ENCODE results near the gene MRPL11.
A peak's percentile ranks its signal among the peaks of the same experiment; 100 is the strongest.
"Not testable (repeated sequence)": the region's sequence is repeated elsewhere in the genome, so short reads cannot be mapped to it uniquely, and the experiment has no call there.

The MRPL11 gene

GRCh38 chr11:66431871-66432329 lies 6.7 kb downstream of the MRPL11 start:
- DNase-seq (ENCODE audit: low read depth, low spot score) = not testable (repeated sequence)

- DNase-seq (ENCODE audit: low read depth, low spot score) = not testable (repeated sequence)
These were observed 7.4 kb downstream of the MRPL11 start for GRCh38 chr11:66431287-66431686.

- DNase-seq (ENCODE audit: low read depth, low spot score) = no peak
These were observed 8.6 kb downstream of the MRPL11 start for GRCh38 chr11:66429983-66430602.

DNA sequence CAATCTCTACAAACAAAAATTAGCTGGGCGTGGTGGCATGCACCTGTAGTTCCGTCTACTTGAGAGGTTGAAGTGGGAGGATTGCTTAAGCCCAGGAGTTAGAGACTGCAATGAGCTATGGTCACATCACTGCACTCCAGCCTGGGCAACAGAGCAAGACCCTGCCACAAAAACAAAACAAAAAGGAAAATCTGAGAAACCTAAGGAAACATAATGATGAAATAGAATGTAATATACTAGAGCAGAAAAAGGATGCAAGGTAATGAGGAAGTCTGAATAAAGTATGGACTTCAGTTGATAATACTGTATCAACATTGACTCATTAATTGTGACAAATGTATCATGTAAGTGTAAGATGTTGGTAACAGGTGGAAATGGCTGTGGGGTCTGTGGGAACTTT lies 9.7 kb downstream of the MRPL11 start:
- DNase-seq (ENCODE audit: low read depth, low spot score) = no peak

GRCh38 chr11:66426314-66426713 lies 12.3 kb downstream of the MRPL11 start:
- no peak for DNase-seq (ENCODE audit: low read depth, low spot score)

DNA sequence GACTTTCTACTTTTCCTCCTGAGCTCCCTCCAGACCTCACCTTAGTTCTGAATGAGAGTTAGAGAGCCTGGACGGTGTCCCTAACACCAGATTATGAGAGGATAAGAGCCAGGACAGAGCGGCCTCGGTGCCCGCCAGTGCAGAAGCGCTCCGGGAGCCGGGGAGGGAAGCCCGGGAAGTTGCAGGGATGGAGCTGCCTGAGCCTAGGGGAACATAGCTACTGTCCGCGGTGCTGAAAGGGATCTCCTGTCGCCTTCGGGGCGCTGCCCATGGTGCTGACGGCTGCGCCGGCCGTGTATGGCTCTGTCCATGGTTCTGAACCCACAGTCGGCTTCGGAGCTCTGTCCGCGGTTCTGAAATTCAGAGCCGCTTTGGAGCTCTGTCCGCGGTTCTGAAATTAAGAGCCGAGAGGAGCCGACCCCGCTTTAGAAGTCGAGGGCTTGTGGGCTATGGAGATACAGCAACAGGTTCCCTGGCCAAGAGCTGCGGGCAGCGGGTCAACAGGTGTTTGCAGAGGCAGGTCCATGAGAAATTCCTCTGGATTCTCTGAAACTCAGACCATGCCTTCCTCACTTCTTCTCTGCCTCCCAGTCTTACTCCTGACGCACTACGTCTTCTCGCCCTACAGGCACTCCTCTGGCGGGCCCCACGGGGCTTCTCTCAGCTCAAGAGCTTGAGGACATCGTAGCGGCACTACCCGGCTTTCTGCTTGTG lies 17.0 kb downstream of the MRPL11 start:
- DNase-seq (ENCODE audit: low read depth, low spot score) = peak; percentile 76

DNA sequence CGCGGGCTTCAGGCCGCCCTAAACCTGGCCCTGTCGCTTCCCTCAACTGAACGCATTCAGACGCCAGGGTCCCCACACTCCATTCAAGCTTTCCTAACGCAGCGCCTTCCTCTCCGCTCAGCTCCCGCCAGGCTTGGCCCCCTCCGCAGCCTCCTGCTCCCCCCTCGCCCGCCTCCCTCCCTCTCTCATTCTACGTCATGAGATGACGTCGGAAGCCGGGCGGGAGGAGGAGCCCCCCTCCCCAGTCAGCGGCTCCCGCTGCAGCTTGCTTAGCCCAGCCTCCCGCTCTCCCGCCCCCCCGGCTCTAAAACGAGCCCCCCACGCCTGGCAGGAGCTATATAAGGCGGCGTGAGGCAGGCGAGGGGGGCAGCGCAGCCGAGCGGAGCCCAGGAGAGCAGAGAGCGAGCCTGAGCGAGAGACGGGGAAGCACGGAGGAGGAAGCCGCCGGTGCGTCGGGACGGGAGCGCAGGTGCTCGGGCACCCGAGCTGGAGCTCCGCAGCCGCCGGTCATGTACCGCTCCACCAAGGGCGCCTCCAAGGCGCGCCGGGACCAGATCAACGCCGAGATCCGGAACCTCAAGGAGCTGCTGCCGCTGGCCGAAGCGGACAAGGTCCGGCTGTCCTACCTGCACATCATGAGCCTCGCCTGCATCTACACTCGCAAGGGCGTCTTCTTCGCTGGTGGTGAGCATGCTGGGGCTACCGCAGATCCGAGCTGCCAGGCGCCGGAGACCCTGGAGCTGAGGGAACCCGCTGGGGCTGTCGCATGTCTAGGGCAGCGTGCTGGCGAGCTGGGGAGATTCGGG lies 17.8 kb downstream of the MRPL11 start, which contains the start of gene NPAS4:
TSS of gene NPAS4 (plus strand) at position 365 of the 806 bp plus-strand sequence. CDS start at position 510, 145 bp downstream.
- no peak for DNase-seq (ENCODE audit: low read depth, low spot score)

DNA sequence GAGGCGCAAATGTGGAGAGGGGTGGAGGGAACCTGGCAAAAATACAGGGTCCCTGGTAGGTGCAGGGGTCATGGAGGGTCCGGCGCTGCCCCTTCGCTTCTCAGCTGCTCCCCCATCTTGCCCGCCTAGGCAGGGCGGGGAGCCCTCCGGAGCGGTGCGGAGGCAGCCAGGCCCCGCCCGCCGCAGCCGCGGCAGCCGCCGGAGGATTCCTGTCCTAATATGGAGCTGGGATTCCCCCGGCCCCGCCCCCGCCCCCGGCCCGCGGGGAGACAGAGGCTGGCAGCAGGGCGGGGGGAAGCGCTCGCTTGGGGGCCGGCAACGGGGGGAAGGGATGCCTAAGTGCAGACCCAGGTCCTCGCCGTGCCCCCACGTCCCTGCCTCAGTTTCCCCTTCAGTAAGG lies 18.8 kb downstream of the MRPL11 start:
- no peak for DNase-seq (ENCODE audit: low read depth, low spot score)

DNA sequence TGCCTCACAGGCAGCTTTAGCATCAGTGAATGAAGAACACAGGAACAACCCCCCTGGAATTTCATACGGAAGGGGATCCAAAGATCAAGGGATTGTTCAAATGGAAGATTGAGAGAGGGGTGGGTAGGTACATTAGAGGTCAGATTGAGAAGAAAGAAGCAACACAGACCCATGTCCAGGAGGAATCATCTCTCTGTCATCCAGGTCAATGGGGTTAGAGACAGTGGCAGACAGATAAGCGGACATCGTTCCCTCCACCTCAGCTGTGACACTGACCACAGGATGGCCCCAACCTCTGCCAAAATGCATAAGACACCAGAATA lies 19.7 kb downstream of the MRPL11 start:
- DNase-seq (ENCODE audit: low read depth, low spot score) = no peak

GRCh38 chr11:66418168-66418985 lies 20.3 kb downstream of the MRPL11 start:
- DNase-seq (ENCODE audit: low read depth, low spot score) = peak; percentile 57

GRCh38 chr11:66417000-66417399 lies 21.6 kb downstream of the MRPL11 start:
- no peak for DNase-seq (ENCODE audit: low read depth, low spot score)

DNA sequence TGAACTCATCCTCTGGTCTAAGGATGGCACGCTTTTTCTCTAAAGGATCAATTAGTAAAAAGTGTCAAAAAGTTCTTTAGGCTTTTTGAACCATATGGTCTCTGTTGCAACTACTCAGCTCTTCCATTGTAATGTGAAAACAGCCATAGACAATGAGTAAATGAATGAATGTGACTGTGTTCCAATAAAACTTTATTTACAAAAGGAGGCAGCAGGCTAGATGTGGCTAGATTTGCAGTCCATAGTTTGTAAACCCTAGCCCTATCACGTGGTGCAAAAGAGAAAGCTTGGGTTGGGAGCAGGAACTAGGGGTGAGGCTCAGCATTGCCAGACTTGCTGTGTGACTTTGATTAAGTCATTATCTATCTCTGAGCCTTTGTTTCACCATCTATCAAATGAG lies 23.2 kb downstream of the MRPL11 start:
- no peak for DNase-seq (ENCODE audit: low read depth, low spot score)

GRCh38 chr11:66414120-66414934 lies 24.3 kb downstream of the MRPL11 start:
- DNase-seq (ENCODE audit: low read depth, low spot score) = peak; percentile 60

- DNase-seq (ENCODE audit: low read depth, low spot score) = no peak
These were observed 25.5 kb downstream of the MRPL11 start for GRCh38 chr11:66413167-66413566.

- no peak for DNase-seq (ENCODE audit: low read depth, low spot score)
These were observed 26.5 kb downstream of the MRPL11 start for GRCh38 chr11:66412110-66412509.

DNA sequence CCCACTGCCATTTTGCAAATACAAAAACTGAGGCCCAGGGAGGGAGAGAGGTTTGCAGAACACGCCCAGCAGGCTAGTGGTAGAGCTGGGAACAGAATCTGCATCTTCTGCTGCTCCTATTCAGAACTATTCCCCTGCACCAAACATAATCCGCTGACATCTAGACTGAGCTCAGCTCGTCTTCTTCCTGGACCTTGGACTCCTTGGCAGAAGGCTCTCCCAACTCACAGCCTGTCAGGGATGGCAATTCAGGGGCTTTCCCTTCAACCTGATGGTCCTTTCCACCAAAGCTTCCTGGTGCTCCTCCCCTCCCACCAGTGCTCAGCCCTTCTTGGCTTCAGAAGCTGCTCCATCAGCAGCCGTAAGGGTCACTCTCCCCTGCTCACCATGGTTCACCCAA lies 27.3 kb downstream of the MRPL11 start:
- no peak for DNase-seq (ENCODE audit: low read depth, low spot score)

DNA sequence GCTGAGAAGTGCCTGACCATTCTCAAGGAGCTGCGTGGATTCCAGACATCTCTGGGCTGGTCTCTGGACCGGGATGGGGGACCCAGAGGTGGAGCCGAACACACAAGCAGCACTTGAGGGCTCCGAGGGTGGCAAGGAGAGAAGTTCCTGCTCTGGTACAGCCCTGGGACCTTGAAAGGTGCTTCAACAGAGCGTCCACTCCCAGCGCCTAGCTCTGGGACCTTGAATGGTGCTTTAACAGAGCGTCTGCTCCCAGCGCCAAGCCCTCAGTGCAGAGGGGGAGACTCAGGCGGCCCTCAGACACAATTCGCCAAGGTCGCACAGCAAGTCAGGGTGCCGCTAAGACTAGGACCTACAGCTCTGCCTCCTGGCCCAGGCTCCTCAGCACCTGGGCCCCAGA lies 28.5 kb downstream of the MRPL11 start:
- no peak for DNase-seq (ENCODE audit: low read depth, low spot score)

DNA sequence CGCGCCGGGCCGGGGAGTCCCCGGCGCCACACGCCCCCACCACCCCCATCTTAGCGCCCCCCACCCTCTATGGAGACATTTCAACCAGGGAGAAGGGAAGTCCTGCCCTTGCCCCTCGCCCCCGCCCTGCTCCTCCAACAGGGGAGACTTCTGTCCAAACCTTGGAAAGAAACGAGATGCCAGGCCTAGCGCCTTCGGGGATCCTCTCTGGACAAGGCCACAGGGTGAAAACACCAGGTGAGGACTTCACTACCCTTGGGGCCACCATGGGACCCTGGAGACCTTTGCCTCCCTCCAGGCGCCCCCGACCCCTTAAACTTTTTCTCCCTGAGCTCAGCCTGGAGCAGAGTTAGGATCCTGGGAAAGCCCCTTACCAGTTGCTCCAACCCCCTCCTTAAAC lies 29.4 kb downstream of the MRPL11 start:
- no peak for DNase-seq (ENCODE audit: low read depth, low spot score)

GRCh38 chr11:66408488-66409214 lies 30.0 kb downstream of the MRPL11 start:
- peak; percentile 63 for DNase-seq (ENCODE audit: low read depth, low spot score)

DNA sequence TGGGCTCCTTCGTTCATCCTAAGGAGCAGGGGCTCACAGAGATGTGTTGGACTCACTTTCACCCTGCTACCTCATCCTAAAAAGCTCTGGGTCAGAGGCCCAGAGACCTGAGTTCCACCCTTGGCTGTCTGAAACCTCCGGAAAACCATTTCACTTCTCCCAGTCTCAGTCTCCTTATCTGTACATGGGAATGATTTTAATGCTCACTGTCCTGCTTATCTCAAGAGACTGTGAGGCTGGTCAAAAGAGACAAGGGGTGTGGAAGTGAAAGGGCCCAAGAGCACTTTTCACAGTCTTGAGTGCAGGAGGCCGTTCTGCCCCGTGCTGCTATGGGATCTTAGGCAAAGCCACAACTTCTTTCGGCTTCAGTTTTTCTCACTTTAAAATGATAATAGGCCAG lies 31.0 kb downstream of the MRPL11 start:
- DNase-seq (ENCODE audit: low read depth, low spot score) = no peak
